Activated CD8-positive, alpha-beta memory T cell treated with anti-CD3 and anti-CD28 coated beads for 36 hours (primary cell): Measurements from ENCODE around the gene NPM1. TPM values are rescaled to one million over a fixed set of nuclear protein-coding genes. Genes with fewer than 3 reads are reported as not detected.

Experiments used
- CTCF ChIA-PET: fragments of 350-600 bp; sonication (Branson Sonifier 250); formaldehyde crosslinking; loops from one replicate; lab custom pipeline; 2021; ENCODE audit warnings: antibody characterized with exemption; lab: Charles Lee
- POLR2A ChIA-PET: fragments of 350-600 bp; sonication (Branson Sonifier 250); formaldehyde crosslinking; loops from one replicate; lab custom pipeline; 2021; ENCODE audit warnings: antibody characterized with exemption; lab: Charles Lee
- total RNA-seq, 2 experiments: library from RNA; stranded (reverse); gene quantifications; one replicate each; pipeline ENCODE4 v1.2.3, GENCODE V29; 2021

The NPM1 gene
- total RNA-seq, 2 experiments from 2014 or later = 4,582 to 4,673 TPM

GRCh38 chr5:171420431-171421241, 33.0 kb downstream of the NPM1 start:
- ChIA-PET CTCF (interaction anchor here (1.3 kb wide), 1 partner anchor 438 kb away, joined by 4 read pairs; no protein-coding TSS in a partner anchor), POLR2A (interaction anchor here (0.5 kb wide), 1 partner anchor 113 kb away, joined by 5 read pairs; no protein-coding TSS in a partner anchor)

- ChIA-PET CTCF (interaction anchor here (1.3 kb wide), 1 partner anchor 437 kb away, joined by 4 read pairs; no protein-coding TSS in a partner anchor), POLR2A (interaction anchor here (0.5 to 0.6 kb wide), 2 partner anchors 112 to 452 kb away, joined by 3 to 5 read pairs; no protein-coding TSS in a partner anchor)
Observed at GRCh38 chr5:171421331-171422262, 33.9 kb downstream of the NPM1 start.

- CTCF ChIA-PET = no interaction called here
- POLR2A ChIA-PET = no interaction called here
Observed at GRCh38 chr5:171422495-171422894, 34.8 kb downstream of the NPM1 start.

GRCh38 chr5:171422902-171423663, 35.4 kb downstream of the NPM1 start:
- CTCF ChIA-PET = interaction anchor here (0.8 to 0.9 kb wide), 2 partner anchors 59 to 183 kb away, joined by 3 to 6 read pairs; no protein-coding TSS in a partner anchor
- POLR2A ChIA-PET = no interaction called here

- ChIA-PET CTCF (no interaction called here), POLR2A (no interaction called here)
Observed at GRCh38 chr5:171424726-171425125, 37.1 kb downstream of the NPM1 start.

- POLR2A ChIA-PET = no interaction called here
Observed at GRCh38 chr5:171425596-171426244, 38.1 kb downstream of the NPM1 start.

GRCh38 chr5:171426266-171426665, 38.6 kb downstream of the NPM1 start:
- CTCF ChIA-PET = no interaction called here
- POLR2A ChIA-PET = no interaction called here

More at GRCh38 chr5:171425596-171426244, 38.1 kb downstream of the NPM1 start:
- CTCF ChIA-PET = no interaction called here

GRCh38 chr5:171426680-171427079, 39.0 kb downstream of the NPM1 start:
- CTCF ChIA-PET = no interaction called here
- POLR2A ChIA-PET = no interaction called here

GRCh38 chr5:171427318-171428167, 39.9 kb downstream of the NPM1 start:
- ChIA-PET CTCF (no interaction called here), POLR2A (interaction anchor here (0.6 kb wide), 1 partner anchor 40 kb away, joined by 4 read pairs; no protein-coding TSS in a partner anchor)

GRCh38 chr5:171428168-171428696, 40.6 kb downstream of the NPM1 start:
- ChIA-PET POLR2A (interaction anchor here (0.6 kb wide), 1 partner anchor 41 kb away, joined by 4 read pairs; no protein-coding TSS in a partner anchor), CTCF (no interaction called here)

GRCh38 chr5:171428809-171429542, 41.3 kb downstream of the NPM1 start:
- POLR2A ChIA-PET = no interaction called here
- CTCF ChIA-PET = no interaction called here

GRCh38 chr5:171429543-171429910, 41.9 kb downstream of the NPM1 start:
- CTCF ChIA-PET = no interaction called here

GRCh38 chr5:171431251-171431777, 43.7 kb downstream of the NPM1 start:
- ChIA-PET CTCF (interaction anchor here (0.7 kb wide), 1 partner anchor 465 kb away, joined by 3 read pairs; no protein-coding TSS in a partner anchor), POLR2A (no interaction called here)

More at GRCh38 chr5:171429543-171429910, 41.9 kb downstream of the NPM1 start:
- POLR2A ChIA-PET = no interaction called here

GRCh38 chr5:171432076-171432475, 44.4 kb downstream of the NPM1 start:
- CTCF ChIA-PET = no interaction called here
- POLR2A ChIA-PET = no interaction called here

- ChIA-PET POLR2A (no interaction called here), CTCF (no interaction called here)
Observed at GRCh38 chr5:171432583-171433351, 45.1 kb downstream of the NPM1 start.

- POLR2A ChIA-PET = no interaction called here
- CTCF ChIA-PET = no interaction called here
Observed at GRCh38 chr5:171433352-171433698, 45.7 kb downstream of the NPM1 start.
